Non-pigmented ciliary epithelial cell (primary cell): ENCODE data around the gene KRT71.
A peak's percentile ranks its signal among the peaks of the same experiment; 100 is the strongest.
"Not testable (repeated sequence)": the region's sequence is repeated elsewhere in the genome, so short reads cannot be mapped to it uniquely, and the experiment has no call there.

Experiments used
- DNase-seq: peaks from one replicate; pipeline ENCODE4 v3.0.0-alpha.2; 2010; ENCODE audit warnings: low read depth

KRT71 gene

DNA sequence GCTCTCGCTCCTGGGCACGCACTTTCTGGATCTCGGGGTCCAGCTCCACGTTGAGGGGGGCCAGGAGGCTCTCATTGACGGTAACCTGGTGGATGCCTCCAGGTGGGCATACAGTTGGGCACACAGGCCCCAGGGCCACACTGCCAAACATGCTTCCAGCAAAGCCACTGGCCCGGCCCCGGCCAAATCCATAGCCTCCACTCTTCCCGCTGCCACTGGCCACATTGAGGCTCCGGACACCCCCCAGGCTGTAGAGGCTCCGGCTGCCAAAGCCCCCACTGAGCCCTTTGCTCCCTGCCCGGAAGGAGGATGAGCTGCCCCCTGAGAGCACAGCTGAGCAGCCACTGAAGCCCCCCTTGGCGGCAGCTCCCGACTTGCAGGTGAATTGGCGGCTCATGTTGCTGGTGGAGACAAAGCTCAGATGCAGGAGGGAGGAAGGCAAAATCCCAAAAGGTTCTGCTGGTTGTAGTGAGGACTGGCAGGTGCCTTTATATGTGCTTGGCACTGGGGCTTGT lies at the start of gene KRT71:
Gene KRT71 (minus strand): TSS at position 465 of the 515 bp plus-strand sequence. CDS start 68 bp downstream, at position 397.
- no peak for DNase-seq

DNA sequence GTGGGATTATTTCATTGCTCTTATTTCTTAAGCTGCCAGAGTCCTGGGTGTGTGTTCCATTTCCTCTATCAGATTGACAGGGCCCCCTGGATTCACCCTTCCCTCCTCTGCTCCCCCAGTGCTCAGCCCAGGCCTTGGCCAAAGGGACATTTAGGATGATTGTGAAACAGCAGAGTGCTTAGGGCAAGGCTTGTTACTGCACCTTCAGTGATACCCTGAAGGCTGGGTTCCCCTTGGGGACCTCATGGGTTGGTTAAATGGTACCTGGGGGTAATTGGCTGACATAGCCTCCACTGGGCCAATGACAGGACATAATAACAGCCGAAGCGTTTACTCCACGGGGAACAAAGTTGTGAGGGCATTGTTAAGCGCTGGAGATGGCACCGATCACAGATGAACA lies 49.6 kb upstream of the KRT71 start:
- DNase-seq = no peak

DNA sequence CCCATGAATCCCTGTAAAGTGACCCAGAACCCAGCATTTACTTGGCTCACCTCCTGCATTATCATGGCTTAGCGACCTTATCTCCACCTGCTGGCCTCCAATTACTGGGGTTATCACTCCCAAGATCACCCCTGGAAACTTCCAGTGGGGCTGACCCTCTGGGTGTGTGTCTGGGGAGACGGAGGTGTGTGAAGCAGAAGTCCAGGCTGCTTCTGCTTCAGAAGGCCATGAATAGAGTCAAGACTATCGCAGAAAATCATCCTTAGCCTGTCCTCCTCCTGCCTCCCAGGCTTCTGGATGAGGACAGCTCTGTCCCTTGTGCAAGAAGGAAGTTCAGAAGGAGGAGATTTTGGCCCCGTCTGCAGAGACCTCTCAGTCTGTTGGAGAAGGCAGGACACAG lies 48.7 kb upstream of the KRT71 start:
- no peak for DNase-seq

DNA sequence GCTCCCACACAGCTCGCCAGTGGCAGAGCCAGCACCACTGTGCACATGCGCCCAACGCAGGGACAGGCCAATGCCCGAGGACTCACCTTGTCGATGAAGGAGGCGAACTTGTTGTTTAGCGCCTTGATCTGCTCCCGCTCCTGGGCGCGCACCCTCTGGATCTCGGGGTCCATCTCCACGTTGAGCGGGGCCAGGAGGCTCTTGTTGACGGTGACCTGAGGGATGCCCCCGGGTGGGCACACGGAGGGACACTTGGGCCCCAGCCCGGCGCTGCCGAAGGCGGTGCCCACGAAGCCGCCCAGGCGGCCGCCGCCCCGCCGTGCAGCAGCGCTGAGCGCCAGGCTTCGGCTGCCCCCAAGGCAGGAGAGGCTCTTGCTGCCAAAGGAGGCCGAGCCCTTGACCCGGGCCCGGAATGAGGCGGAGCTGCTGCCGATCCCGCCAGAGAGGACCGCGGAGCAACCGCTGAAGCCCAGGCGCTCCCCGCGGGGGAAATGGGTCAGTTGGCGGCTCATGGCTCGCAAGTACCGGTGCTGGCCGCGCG lies 48.1 kb upstream of the KRT71 start, which contains the start of gene KRT72:
Gene KRT72 (minus strand): TSS at position 523 of the 541 bp plus-strand sequence. CDS start 11 bp downstream, at position 512.
- no peak for DNase-seq

DNA sequence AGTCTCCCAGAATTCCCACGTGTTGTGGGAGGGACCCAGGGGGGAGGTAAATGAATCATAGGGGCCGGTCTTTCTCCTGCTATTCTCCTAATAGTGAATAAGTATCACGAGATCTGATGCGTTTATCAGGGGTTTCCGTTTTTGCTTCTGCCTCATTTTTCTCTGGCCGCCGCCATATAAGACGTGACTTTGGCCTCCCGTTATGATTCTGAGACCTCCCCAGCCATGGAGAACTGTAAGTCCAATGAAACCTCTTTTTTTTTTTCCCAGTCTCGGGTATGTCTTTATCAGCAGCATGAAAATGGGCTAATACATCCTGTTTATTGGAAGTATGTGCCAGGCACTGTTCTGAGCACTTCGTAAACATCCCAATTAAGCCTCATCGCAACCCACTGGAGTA lies 47.5 kb upstream of the KRT71 start:
- no peak for DNase-seq

DNA sequence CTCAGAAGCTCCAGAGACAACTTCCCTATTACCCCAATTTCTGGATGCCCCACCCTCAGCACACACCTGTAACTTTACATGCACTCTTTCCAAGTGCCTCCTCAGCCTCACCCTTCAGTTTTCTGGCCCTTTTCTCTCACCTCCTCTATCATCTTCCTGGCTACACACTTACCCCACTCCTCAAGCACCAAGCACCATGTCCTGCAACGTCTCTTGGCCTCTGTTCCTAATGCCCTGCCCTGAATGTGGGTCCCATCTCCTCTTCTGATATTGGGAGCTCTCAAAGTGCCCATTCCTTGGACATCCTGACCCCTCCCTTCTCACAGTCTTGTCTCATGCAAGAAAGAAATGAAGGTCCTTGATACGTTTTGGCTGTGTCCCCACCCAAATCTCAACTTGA lies 47.1 kb upstream of the KRT71 start:
- DNase-seq = no peak

DNA sequence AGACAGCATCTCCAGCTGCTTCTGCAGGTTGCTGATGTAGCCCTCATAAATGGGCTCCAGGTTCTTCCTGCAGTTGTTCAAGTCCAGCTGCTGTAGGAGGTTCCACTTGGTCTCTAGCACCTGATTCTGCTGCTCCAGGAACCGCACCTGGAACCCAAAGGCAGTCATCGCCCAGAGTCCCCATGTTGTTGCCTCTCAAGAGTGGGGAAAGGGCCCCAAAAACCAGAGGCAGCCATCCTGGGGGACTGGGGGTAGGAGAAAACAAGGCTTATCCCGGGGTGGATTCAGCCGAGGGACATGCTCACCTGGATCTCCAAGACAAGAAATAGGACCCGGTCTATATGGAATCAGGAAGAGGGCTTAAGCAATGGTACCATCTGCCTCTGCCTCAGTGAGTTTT lies 46.0 kb upstream of the KRT71 start:
- DNase-seq = no peak

DNA sequence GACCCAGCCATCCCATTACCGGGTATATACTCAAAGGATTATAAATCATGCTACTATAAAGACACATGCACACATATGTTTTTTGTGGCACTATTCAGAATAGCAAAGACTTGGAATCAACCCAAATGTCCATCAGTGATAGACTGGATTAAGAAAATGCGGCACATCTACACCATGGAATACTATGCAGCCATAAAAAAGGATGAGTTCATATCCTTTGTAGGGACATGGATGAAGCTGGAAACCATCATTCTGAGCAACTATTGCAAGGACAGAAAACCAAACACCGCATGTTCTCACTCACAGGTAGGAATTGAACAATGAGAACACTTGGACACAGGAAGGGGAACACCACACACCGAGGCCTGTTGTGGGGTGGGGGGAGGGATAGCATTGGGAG lies 41.3 kb upstream of the KRT71 start:
- DNase-seq = not testable (repeated sequence)

DNA sequence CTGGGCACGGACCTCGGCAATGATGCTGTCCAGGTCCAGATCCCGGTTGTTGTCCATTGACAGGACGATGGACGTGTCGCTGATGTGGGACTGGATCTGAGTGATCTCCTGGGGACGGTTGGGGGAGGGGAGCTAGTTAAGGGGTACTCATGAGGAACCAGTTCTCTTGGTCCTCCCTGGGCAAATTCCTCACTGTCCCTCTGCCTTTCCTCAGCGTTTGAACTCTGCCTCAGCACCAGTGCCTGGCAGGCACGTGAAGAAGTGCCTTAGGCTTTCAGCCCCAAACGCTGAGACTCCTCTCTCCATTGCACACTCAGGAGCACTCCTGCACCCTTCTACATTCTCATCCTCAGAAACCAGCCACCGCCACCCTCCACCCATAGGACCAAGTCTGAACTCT lies 38.6 kb upstream of the KRT71 start:
- no peak for DNase-seq

DNA sequence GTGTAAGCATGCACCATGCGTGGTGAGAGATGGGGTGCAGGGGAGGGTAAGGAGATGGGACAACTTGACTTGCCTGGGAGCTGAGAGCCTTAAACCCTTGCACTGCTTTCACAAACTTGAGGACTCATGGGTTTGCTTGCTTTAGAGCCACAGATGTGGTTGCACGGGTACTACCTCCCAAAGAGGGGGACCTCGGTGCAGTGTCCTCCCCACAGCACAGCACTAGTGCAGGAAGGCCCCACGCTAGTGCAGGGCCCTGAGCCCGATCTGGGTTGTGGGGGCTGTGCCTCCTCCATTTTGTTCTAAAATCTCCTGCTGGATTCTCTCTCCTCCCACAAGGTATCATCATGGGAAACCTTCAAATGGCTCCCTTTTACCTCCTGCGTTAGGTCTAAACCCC lies 37.1 kb upstream of the KRT71 start:
- DNase-seq = no peak

DNA sequence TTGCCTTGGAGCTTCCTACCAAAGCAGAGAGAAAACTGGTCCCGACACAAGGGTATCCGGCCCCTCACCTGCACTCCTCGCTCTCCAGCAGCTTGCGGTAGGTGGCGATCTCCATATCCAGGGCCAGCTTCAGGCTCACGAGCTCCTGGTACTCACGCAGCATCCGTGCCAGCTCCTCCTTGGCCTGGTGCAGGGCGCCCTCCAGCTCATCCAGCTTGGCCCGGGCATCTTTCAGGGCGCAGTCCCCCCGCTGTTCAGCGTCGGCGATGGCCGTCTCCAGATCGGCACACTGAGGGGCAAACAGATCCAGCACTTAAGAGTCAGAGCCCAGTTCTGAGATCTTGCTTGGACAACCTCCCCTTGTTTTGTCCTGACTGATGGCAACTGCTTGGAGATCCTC lies 34.6 kb upstream of the KRT71 start:
- DNase-seq = no peak

DNA sequence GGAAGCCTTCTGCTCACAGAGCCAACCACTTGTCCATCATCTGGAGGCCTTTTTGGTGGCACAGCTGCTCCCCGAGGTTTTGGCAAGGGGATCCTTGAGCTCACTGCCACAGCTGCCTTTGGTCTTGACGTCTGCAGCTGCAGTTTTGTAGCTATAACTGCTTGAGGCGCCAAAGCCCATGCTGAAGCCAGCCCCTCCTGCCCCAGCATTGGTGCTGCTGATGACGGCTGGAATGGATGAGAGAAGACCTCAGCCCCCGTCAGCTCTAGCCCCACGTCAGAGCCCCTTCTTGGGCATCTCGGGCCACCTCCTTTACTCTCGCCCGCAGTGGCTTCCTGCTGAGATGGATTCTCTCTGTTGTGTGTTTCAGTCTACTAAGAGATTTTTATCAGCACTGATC lies 33.0 kb upstream of the KRT71 start:
- no peak for DNase-seq

DNA sequence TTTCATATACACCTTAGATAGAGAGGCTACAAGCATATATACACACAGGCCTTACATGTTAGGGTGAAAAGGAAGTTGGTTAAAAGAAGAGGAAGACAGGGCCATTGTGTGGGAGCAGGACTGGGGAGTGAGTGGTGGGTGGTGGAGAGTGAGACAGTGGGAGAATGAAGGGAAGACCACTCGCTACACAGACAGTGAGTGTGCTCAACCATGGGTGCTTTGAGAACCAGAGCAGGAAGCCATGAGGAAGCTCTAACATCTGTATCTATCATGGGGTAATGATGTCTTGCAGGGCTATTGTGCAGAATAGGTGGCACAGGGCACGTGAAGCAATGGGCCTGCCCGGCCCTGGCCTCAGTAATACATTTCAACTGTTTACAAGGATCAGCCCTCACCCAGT lies 32.1 kb upstream of the KRT71 start:
- DNase-seq = no peak

DNA sequence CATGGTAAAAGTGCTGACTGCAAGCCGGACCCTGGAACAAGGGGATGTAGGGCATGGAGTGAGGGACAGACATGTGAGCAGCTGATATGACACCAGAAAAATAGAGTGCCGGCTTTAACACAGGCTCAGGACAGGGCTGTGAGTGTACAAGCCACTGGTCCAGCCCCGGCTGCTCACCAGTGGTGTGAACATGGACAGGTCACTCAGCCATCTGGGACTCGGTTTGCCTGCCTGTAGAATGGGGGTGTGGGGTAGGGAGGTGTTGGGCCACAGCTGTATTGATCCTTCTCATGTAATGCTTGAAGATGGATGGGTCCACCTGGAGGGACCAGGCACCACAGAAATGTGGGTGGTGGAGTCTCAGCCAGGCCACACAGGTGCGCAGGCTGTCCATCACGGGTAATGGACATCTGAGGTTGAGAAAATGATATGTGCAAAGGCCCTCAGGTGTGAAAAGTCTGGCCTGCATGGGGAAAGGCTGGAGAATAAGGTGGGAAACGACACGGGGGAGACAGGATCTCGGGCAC lies 31.3 kb upstream of the KRT71 start:
- no peak for DNase-seq

DNA sequence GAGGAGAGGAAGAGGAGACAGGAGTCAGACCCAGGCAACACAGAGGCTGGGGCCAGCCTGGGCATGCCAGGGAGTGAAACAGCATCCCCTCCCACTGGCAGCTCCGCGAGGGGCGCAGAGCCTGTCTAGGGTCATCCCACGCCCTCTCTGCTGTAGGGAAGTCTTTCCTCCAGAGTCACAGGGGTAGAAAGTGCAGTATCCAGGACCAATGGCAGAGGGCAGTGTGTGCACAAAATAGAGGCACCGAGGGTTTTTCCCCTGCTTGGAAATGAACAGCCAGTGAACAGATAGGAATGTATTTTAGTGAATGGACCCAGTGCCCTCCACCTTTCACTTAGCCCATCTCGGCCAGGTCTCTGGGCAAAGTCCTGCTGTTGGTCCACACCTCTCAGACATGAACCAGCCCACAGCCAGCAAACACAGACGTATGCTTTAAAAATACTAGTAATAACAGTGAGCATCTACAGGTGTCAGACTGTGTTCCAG lies 30.1 kb upstream of the KRT71 start:
- DNase-seq = peak; percentile 10

DNA sequence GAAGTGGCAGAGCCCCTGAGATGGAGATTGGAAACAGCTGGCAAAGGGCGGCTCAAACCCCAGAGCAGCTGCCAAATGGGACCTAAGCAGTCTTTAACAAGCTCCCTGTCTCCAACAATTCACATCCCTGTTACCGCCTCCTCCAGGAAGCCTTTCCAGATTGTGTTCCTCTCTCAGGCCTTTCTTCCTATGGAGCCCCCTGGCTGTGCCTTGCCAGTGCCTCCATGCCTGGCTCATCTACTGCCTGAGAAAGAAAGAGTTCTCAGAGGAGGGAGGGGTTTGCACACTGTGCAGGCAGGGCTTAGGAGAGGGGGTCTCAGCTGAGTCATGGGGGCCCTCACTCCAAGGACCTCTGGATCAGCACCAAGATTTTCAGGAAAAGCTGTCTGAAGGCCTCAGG lies 29.5 kb upstream of the KRT71 start:
- DNase-seq = no peak

DNA sequence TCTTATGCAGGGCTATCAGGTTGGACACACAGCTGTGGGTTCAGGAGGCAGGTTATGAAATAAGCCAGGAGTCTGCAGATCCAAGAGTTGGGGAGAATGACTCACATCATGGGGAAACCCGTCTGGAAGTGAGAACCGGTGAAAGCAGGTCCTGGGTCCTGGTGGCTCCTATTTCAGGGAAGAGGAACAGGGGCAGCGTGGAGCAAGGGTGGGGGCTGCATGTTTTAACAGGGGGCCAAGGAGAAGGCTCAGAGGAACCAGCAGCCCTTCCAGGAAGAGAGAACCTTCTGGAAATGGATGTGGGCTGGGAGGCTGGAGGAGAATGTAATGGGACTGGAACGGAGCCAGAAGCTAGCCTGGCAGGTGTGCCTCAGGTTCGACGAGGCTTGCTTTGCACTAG lies 28.5 kb upstream of the KRT71 start:
- no peak for DNase-seq

DNA sequence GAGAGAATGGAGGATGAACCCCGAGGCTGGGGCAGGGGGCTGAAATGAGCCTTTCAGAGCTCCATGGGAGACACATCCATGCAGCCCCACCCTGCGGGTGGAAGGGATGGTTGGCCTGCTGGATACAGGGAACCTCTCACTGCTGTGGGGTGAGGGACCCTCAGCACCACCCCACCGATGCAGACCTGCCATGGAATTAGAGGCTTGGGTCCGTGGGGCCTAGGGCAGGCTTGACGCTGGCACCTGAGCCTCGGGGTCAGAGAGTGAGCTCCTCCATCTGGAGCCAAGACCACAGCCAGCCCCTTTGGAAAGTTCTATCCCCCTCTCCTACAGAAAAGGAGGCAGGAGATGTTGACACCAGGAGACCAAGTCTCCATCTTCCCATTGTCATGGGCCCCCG lies 28.1 kb upstream of the KRT71 start:
- DNase-seq = no peak

DNA sequence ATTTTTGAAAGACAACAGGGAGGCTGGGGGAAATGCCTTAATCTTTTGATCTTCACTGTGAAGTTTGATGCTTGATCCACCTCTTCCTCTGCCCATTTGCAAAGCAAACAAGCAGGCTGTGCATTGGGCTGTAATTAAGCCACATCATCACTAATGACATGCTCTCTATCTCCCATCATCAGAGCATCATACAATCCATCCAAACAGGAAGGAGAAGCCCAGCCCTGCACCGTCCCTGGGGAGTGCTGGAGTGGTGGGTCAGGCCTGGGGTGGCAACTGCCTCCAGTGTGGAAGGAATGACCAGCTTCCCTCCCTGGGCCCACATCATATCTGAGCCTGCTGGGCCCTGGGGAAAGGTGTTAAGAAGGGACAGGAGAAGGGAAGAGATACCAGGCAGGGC lies 27.6 kb upstream of the KRT71 start:
- DNase-seq = no peak

DNA sequence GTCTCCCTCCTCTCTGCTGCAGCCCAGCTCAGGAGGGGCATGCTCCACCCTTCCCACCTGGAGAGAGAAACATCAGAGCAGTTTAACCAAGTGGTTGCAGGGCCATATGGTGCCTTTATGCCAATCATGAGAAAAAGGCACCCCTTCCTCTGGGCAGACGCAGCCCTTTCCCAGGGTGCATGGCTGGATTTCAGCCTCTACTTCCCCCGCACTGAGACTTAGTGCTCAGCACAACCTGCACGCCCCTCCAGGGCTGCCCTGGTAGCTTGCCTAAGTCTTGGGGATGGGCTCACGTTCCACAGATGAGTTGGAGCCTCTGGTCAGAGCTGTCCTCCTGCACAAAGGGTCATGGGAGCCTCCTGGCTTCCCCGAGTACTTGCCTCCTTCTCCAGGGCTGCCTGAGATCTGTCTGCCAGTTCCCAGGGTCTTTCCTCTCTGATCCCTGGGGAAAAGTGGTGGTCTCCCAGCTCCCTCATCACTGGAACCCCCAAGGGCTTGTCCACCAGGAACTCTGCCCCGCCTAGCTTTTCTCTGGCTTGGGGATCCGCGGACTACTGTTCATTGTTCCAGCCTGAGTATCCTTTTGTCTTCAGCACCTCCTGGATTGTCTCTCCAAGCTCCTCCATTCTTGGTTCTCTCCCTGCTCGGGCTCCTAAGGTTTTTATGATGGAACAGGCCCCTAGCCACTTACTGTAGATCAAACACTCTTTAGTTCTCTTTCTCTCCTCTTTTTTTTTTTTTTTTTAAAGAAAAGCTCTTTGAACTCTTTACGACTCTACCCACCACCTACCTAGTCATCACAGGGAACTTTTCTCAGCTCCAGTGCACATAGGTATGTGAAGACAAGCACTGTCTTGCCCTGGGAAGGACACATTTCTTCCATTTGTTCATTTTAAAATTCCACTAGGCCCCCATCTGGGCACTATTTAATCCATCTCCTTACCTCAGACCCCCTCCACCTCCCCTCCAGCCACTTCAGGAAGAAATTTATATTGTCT lies 26.8 kb upstream of the KRT71 start:
- no peak for DNase-seq

DNA sequence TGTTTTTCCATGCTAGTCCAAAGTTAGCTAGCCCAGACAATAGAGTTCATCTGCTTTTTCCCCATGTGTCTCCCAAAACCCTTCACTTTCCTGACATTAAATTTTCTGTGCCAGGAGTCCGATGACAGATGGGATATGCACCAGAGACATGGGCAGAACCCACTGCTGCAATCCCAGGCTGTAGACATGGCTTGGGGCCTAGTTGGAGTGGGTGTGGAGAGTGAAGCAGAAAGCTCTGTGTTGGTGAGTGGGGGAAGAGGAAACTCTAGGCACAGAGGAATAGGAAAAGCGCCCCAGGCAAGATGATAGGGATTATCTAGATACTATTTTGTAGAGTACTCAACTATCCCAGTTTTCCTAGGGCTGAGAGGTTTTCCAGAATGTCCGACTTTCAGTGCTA lies 25.5 kb upstream of the KRT71 start:
- DNase-seq = no peak

DNA sequence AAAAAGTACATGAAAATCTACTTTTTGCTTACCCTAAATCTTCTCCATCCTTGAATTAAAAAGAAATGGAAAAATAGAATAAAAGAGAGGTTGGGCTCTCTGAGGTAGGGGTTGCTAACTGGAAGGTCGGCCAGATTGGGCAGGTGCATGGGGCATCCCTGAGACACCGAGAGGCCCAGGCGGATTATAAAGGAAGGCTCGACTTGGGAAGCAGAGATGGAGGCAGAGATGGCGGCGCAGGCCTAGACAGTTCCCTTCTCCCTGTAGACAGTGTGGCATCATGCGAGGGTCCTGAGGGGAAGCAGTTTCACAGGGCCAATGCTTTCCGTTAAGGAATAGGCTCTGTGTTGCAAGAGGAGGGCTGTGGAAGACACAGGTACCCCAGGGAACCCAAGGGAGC lies 24.4 kb upstream of the KRT71 start:
- DNase-seq = no peak

DNA sequence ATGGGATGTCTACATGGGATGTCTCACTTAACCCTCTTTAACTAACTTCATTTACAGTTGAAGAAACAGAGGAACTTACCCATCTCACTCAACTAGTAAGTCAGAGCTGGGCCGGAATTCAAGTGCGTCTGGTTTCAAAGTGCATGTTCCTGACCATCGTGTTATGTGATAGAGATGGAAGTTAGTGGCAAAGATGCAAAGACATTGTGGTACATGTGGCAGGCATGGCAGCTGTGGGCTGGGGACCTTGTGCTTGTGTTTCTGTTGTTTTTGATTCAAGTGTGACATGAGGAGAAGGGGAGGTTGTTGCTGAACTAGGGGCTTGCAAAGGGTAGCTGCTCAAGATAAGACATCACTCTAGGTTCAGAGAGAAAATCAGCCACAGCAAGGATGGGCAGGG lies 23.0 kb upstream of the KRT71 start:
- no peak for DNase-seq
